ENCODE data around the gene ELF2. TPM values are rescaled to one million over a fixed set of nuclear protein-coding genes. Genes with fewer than 3 reads are reported as not detected.
"Not testable (repeated sequence)": the region's sequence is repeated elsewhere in the genome, so short reads cannot be mapped to it uniquely, and the experiment has no call there.

Gene ELF2
- total RNA-seq, 2 experiments from 2014 or later = 24.2 to 29.7 TPM

GRCh38 chr4:139025841-139026240 is 151.2 kb downstream of the ELF2 start:
- no peak overlapping the region for H3K4me3 Mint-ChIP-seq
- no peak overlapping the region for H3K27ac Mint-ChIP-seq
- peaks cover 5% of the 10 kb centered on the region for H3K36me3 Mint-ChIP-seq
- H3K9me3 Mint-ChIP-seq = no peaks in the 10 kb centered on the region
- no peaks in the 10 kb centered on the region for H3K27me3 Mint-ChIP-seq
- ChIA-PET CTCF (no interaction called here), POLR2A (no interaction called here)
- intact Hi-C loops (cut with micrococcal nuclease) = no loop called here
- H3K4me1 Mint-ChIP-seq (ENCODE audit: low read depth) = peaks cover 7% of the 10 kb centered on the region
- no peak for DNase-seq

GRCh38 chr4:139024686-139025085 is 152.3 kb downstream of the ELF2 start:
- Mint-ChIP-seq H3K27ac (no peak overlapping the region), H3K4me1 (ENCODE audit: low read depth) (peaks cover 13% of the 10 kb centered on the region), H3K4me3 (no peak overlapping the region), H3K36me3 (peaks cover 10% of the 10 kb centered on the region), H3K27me3 (no peaks in the 10 kb centered on the region), H3K9me3 (no peaks in the 10 kb centered on the region)
- intact Hi-C loops (cut with micrococcal nuclease) = no loop called here
- CTCF ChIA-PET = no interaction called here
- DNase-seq = no peak
- POLR2A ChIA-PET = interaction anchor here (0.6 kb wide), 1 partner anchor 9 kb away, joined by 4 read pairs; no protein-coding TSS in a partner anchor

GRCh38 chr4:139022835-139023234 is 154.2 kb downstream of the ELF2 start:
- ChIA-PET POLR2A (no interaction called here), CTCF (interaction anchor here (0.7 to 1.6 kb wide), 2 partner anchors 8 to 10 kb away, joined by 4 to 6 read pairs; no protein-coding TSS in a partner anchor)
- no peak for DNase-seq
- H3K27ac Mint-ChIP-seq = no peak overlapping the region
- H3K27me3 Mint-ChIP-seq = no peaks in the 10 kb centered on the region
- H3K9me3 Mint-ChIP-seq = no peaks in the 10 kb centered on the region
- peaks cover 29% of the 10 kb centered on the region for H3K4me1 Mint-ChIP-seq (ENCODE audit: low read depth)
- H3K4me3 Mint-ChIP-seq = no peak overlapping the region
- H3K36me3 Mint-ChIP-seq = peaks cover 14% of the 10 kb centered on the region
- intact Hi-C loops (cut with micrococcal nuclease) = no loop called here

GRCh38 chr4:139021071-139021470 is 155.9 kb downstream of the ELF2 start:
- DNase-seq; H3K9me3 Mint-ChIP-seq; H3K27ac Mint-ChIP-seq; H3K27me3 Mint-ChIP-seq; intact Hi-C loops (cut with micrococcal nuclease); H3K4me3 Mint-ChIP-seq: not testable (repeated sequence)
- H3K36me3 Mint-ChIP-seq = peaks cover 16% of the 10 kb centered on the region
- H3K4me1 Mint-ChIP-seq (ENCODE audit: low read depth) = peaks cover 32% of the 10 kb centered on the region
- POLR2A ChIA-PET = interaction anchor here (0.9 to 1.0 kb wide), 2 partner anchors 10 to 156 kb away, joined by 3 to 4 read pairs; partner anchors contain the start of gene ELF2
- CTCF ChIA-PET = interaction anchor here (5.3 kb wide), 1 partner anchor 9 kb away, joined by 63 read pairs; no protein-coding TSS in a partner anchor

- H3K36me3 Mint-ChIP-seq = peaks cover 16% of the 10 kb centered on the region
- CTCF ChIA-PET = interaction anchor here (1.8 to 5.3 kb wide), 2 partner anchors 10 to 276 kb away, joined by 4 to 63 read pairs; no protein-coding TSS in a partner anchor
These were observed 156.6 kb downstream of the ELF2 start for GRCh38 chr4:139020384-139020783.

GRCh38 chr4:139018971-139019758 is 157.9 kb downstream of the ELF2 start:
- H3K36me3 Mint-ChIP-seq = peaks cover 16% of the 10 kb centered on the region
- no peak for DNase-seq
- H3K9me3 Mint-ChIP-seq = no peaks in the 10 kb centered on the region
- ChIA-PET POLR2A (no interaction called here), CTCF (interaction anchor here (1.1 to 5.3 kb wide), 3 partner anchors 11 to 277 kb away, joined by 4 to 63 read pairs (median 4); no protein-coding TSS in a partner anchor)
- H3K27ac Mint-ChIP-seq = no peak overlapping the region
- H3K4me1 Mint-ChIP-seq (ENCODE audit: low read depth) = peaks cover 43% of the 10 kb centered on the region
- intact Hi-C loops (cut with micrococcal nuclease) = loop anchor here (5.0 kb wide), 2 partner anchors 638 to 777 kb away; partner anchors contain the start of gene SLC7A11
- H3K27me3 Mint-ChIP-seq = no peaks in the 10 kb centered on the region
- no peak overlapping the region for H3K4me3 Mint-ChIP-seq

More at GRCh38 chr4:139020384-139020783, 156.6 kb downstream of the ELF2 start:
- no peak for DNase-seq
- intact Hi-C loops (cut with micrococcal nuclease) = no loop called here
- POLR2A ChIA-PET = interaction anchor here (0.9 to 1.0 kb wide), 2 partner anchors 10 to 157 kb away, joined by 3 to 4 read pairs; partner anchors contain the start of gene ELF2
- H3K27ac Mint-ChIP-seq = no peak overlapping the region
- H3K4me3 Mint-ChIP-seq = no peak overlapping the region
- no peaks in the 10 kb centered on the region for H3K27me3 Mint-ChIP-seq
- peaks cover 32% of the 10 kb centered on the region for H3K4me1 Mint-ChIP-seq (ENCODE audit: low read depth)
- H3K9me3 Mint-ChIP-seq = no peaks in the 10 kb centered on the region

GRCh38 chr4:139018501-139018900 is 158.5 kb downstream of the ELF2 start:
- H3K27ac Mint-ChIP-seq = peak overlapping the region; percentile 52
- CTCF ChIA-PET = interaction anchor here (1.1 to 5.3 kb wide), 3 partner anchors 12 to 278 kb away, joined by 4 to 63 read pairs (median 4); no protein-coding TSS in a partner anchor
- peaks cover 50% of the 10 kb centered on the region for H3K4me1 Mint-ChIP-seq (ENCODE audit: low read depth)
- no peak for DNase-seq
- intact Hi-C loops (cut with micrococcal nuclease) = loop anchor here (5.0 kb wide), 2 partner anchors 639 to 776 kb away; partner anchors contain the start of gene SLC7A11
- H3K27me3 Mint-ChIP-seq = no peaks in the 10 kb centered on the region
- peaks cover 16% of the 10 kb centered on the region for H3K36me3 Mint-ChIP-seq
- POLR2A ChIA-PET = no interaction called here
- no peaks in the 10 kb centered on the region for H3K9me3 Mint-ChIP-seq
- H3K4me3 Mint-ChIP-seq = peak overlapping the region; percentile 6

GRCh38 chr4:139017861-139018260 is 159.2 kb downstream of the ELF2 start:
- ChIA-PET POLR2A (no interaction called here), CTCF (interaction anchor here (1.1 to 5.3 kb wide), 3 partner anchors 10 to 147 kb away, joined by 3 to 63 read pairs (median 4); no protein-coding TSS in a partner anchor)
- peak overlapping the region; percentile 6 for H3K4me3 Mint-ChIP-seq
- peak overlapping the region; percentile 42 for H3K27ac Mint-ChIP-seq
- H3K9me3 Mint-ChIP-seq = no peaks in the 10 kb centered on the region
- DNase-seq = no peak
- intact Hi-C loops (cut with micrococcal nuclease) = loop anchor here (5.0 kb wide), 2 partner anchors 639 to 776 kb away; partner anchors contain the start of gene SLC7A11
- no peaks in the 10 kb centered on the region for H3K27me3 Mint-ChIP-seq
- peaks cover 14% of the 10 kb centered on the region for H3K36me3 Mint-ChIP-seq
- peaks cover 51% of the 10 kb centered on the region for H3K4me1 Mint-ChIP-seq (ENCODE audit: low read depth)

- ChIA-PET POLR2A (interaction anchor here (0.8 to 2.3 kb wide), 7 partner anchors 15 to 541 kb away, joined by 3 to 11 read pairs (median 6); partner anchors contain the start of genes ELF2, NAA15, NDUFC1 and SETD7), CTCF (interaction anchor here (0.7 to 5.3 kb wide), 2 partner anchors 14 to 68 kb away, joined by 3 to 63 read pairs; no protein-coding TSS in a partner anchor)
- H3K36me3 Mint-ChIP-seq = peaks cover 14% of the 10 kb centered on the region
- H3K27me3 Mint-ChIP-seq = no peaks in the 10 kb centered on the region
- peak overlapping the region; percentile 94 for H3K27ac Mint-ChIP-seq
- no peaks in the 10 kb centered on the region for H3K9me3 Mint-ChIP-seq
- peak overlapping the region; percentile 89 for H3K4me3 Mint-ChIP-seq
- peaks cover 46% of the 10 kb centered on the region for H3K4me1 Mint-ChIP-seq (ENCODE audit: low read depth)
- intact Hi-C loops (cut with micrococcal nuclease) = loop anchor here (1.0 to 5.0 kb wide), 8 partner anchors 67 to 1509 kb away; partner anchors contain the start of genes ELMOD2, NAA15 and SLC7A11
- peak; percentile 66 for DNase-seq
These were observed 161.0 kb downstream of the ELF2 start for GRCh38 chr4:139015948-139016471.

- peak; percentile 97 for DNase-seq
- H3K36me3 Mint-ChIP-seq = peaks cover 13% of the 10 kb centered on the region
- ChIA-PET CTCF (interaction anchor here (0.7 to 2.4 kb wide), 2 partner anchors 15 to 642 kb away, joined by 6 to 15 read pairs; no protein-coding TSS in a partner anchor), POLR2A (interaction anchor here (0.8 to 2.3 kb wide), 11 partner anchors 15 to 541 kb away, joined by 3 to 11 read pairs (median 4); partner anchors contain the start of genes ELF2, NAA15, NDUFC1 and SETD7)
- H3K27me3 Mint-ChIP-seq = no peaks in the 10 kb centered on the region
- H3K4me1 Mint-ChIP-seq (ENCODE audit: low read depth) = peaks cover 45% of the 10 kb centered on the region
- intact Hi-C loops (cut with micrococcal nuclease) = loop anchor here (1.0 to 5.0 kb wide), 8 partner anchors 68 to 1509 kb away; partner anchors contain the start of genes ELMOD2, NAA15 and SLC7A11
- peak within 1 kb of the TSS; percentile 89 for H3K4me3 Mint-ChIP-seq
- no peaks in the 10 kb centered on the region for H3K9me3 Mint-ChIP-seq
- peak within 1 kb of the TSS; percentile 94 for H3K27ac Mint-ChIP-seq
These were observed 161.6 kb downstream of the ELF2 start, which contains the start of gene NOCT for GRCh38 chr4:139015269-139015947. TSS of gene NOCT (plus strand) at chr4:139015781. CDS start at chr4:139015982, 201 bp downstream.

Data from activated CD4-positive, alpha-beta memory T cell treated with anti-CD3 and anti-CD28 coated beads for 36 hours (primary cell).